Trophoblast cell (in vitro differentiated cells and primary cell): Measurements from ENCODE around the gene GARS1.
A peak's percentile ranks its signal among the peaks of the same experiment; 100 is the strongest.
"Not testable (repeated sequence)": the region's sequence is repeated elsewhere in the genome, so short reads cannot be mapped to it uniquely, and the experiment has no call there.

Experiments used
- DNase-seq, 2 donors: peaks; one replicate each; pipeline ENCODE4 v3.0.0-alpha.2; 2016
- H2AFZ ChIP-seq: 2 replicates; pipeline ENCODE4 v1.6.1; 2013; ENCODE audit warnings: low read length, moderate library complexity, mild to moderate bottlenecking; ENCODE audit not compliant: insufficient read depth, poor library complexity
- H2AK5ac ChIP-seq: 2 replicates; pipeline ENCODE4 v1.6.1; 2013; ENCODE audit warnings: mild to moderate bottlenecking, low read length
- H2BK120ac ChIP-seq: 2 replicates; pipeline ENCODE4 v1.6.1; 2013; ENCODE audit warnings: low read length, mild to moderate bottlenecking, moderate library complexity; ENCODE audit not compliant: insufficient read depth, poor library complexity
- H2BK12ac ChIP-seq: 2 replicates; pipeline ENCODE4 v1.6.1; 2013; ENCODE audit warnings: mild to moderate bottlenecking, low read length, moderate library complexity
- H2BK5ac ChIP-seq: 2 replicates; pipeline ENCODE4 v1.6.1; 2013; ENCODE audit warnings: low read length, low read depth, moderate library complexity, mild to moderate bottlenecking; ENCODE audit not compliant: poor library complexity
- H3K14ac ChIP-seq: 2 replicates; pipeline ENCODE4 v1.6.1; 2013; ENCODE audit warnings: mild to moderate bottlenecking, low read length
- H3K18ac ChIP-seq: 2 replicates; pipeline ENCODE4 v1.6.1; 2013; ENCODE audit warnings: mild to moderate bottlenecking, low read length
- H3K23ac ChIP-seq: 2 replicates; pipeline ENCODE4 v1.6.1; 2013; ENCODE audit warnings: low read length
- H3K27ac ChIP-seq: 2 replicates; pipeline ENCODE4 v1.5.1; 2013; ENCODE audit warnings: low read depth, mild to moderate bottlenecking, inconsistent platforms, low read length, moderate library complexity
- H3K27me3 ChIP-seq: 2 replicates; pipeline ENCODE4 v1.6.1; 2013; ENCODE audit warnings: inconsistent platforms, mild to moderate bottlenecking, low read length, moderate library complexity; ENCODE audit not compliant: insufficient read depth
- H3K36me3 ChIP-seq, 2 experiments: 1 replicate in 1 of 2; 2 replicates in 1 of 2; pipeline ENCODE4 v1.6.1; 2013; ENCODE audit warnings: low read length in 2 of 2, mild to moderate bottlenecking in 2 of 2, moderate library complexity in 1 of 2; ENCODE audit not compliant: insufficient read depth in 2 of 2, control insufficient read depth in 1 of 2
- H3K4ac ChIP-seq: 2 replicates; pipeline ENCODE4 v1.6.1; 2013; ENCODE audit warnings: low read depth, mild to moderate bottlenecking, low read length, moderate library complexity
- H3K4me1 ChIP-seq, 2 experiments: 1 replicate in 1 of 2; 2 replicates in 1 of 2; pipeline ENCODE4 v1.6.1; 2013; ENCODE audit warnings: low read length in 2 of 2, mild to moderate bottlenecking in 2 of 2, moderate library complexity in 1 of 2; ENCODE audit not compliant: insufficient read depth in 2 of 2, control insufficient read depth in 1 of 2
- H3K4me2 ChIP-seq: 2 replicates; pipeline ENCODE4 v1.6.1; 2013; ENCODE audit warnings: inconsistent platforms, mild to moderate bottlenecking, low read length, moderate library complexity
- H3K4me3 ChIP-seq: 2 replicates; pipeline ENCODE4 v1.5.1; 2013; ENCODE audit warnings: mild to moderate bottlenecking, low read depth, low read length, inconsistent platforms
- H3K79me1 ChIP-seq: one replicate; pipeline ENCODE4 v1.6.1; 2013; ENCODE audit warnings: low read length
- H3K79me2 ChIP-seq: 2 replicates; pipeline ENCODE4 v1.6.1; 2013; ENCODE audit warnings: low read length, mild to moderate bottlenecking; ENCODE audit not compliant: control insufficient read depth, insufficient read depth, poor library complexity
- H3K9ac ChIP-seq: 2 replicates; pipeline ENCODE4 v1.6.1; 2013; ENCODE audit warnings: mild to moderate bottlenecking, low read length
- H3K9me3 ChIP-seq: 2 replicates; pipeline ENCODE4 v1.6.1; 2013; ENCODE audit warnings: low read depth, mild to moderate bottlenecking, control low read depth, inconsistent platforms, low read length; ENCODE audit not compliant: insufficient read depth
- H4K12ac ChIP-seq: 2 replicates; pipeline ENCODE4 v1.6.1; 2013; ENCODE audit warnings: low read depth, mild to moderate bottlenecking, low read length, moderate library complexity
- H4K8ac ChIP-seq: 2 replicates; pipeline ENCODE4 v1.6.1; 2013; ENCODE audit warnings: low read depth, mild to moderate bottlenecking, low read length, moderate library complexity
- H4K91ac ChIP-seq: one replicate; pipeline ENCODE4 v1.6.1; 2013; ENCODE audit warnings: low read depth, mild to moderate bottlenecking, low read length, moderate library complexity
- WGBS: extraction: QIAGEN DNeasy Blood & Tissue Kit; methylation state at CpG from one replicate; pipeline ENCODE4 v1.1.7; 2013; ENCODE audit warnings: missing lambda C conversion rate; ENCODE audit not compliant: insufficient read length, insufficient coverage; ENCODE audit errors: extremely low coverage; 5-methylcytosine and 5-hydroxymethylcytosine counted together

GARS1 gene

DNA sequence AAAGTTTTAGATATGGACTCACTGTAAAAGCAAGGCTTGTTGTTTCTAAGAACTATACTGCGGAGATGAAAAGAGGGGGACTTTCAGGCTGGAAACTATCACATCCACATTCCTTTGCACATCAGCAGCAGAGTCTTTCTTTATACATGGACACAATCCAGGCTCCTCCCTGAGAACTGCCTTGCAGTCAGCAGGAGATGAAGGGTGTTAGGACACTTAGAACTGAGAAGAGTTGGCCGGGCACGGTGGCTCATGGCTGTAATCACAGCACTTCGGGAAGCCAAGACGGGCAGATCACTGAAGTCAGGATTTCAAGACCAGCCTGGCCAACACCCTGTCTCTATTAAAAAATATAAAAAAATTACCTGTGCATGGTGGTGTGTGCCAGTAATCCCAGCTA is 9.7 kb upstream of the GARS1 start:
- Histone ChIP-seq H2BK12ac (no peak overlapping the region), H2BK120ac (no peak overlapping the region), H3K4ac (no peak overlapping the region), H2AFZ (no peak overlapping the region), H3K18ac (no peak overlapping the region), H3K4me3 (no peak overlapping the region), H2AK5ac (no peak overlapping the region), H3K14ac (no peak overlapping the region), H3K9me3 (peaks cover 3% of the 10 kb centered on the region), H3K4me2 (no peak overlapping the region), H3K79me2 (no peaks in the 10 kb centered on the region), H2BK5ac (no peak overlapping the region), H3K9ac (no peak overlapping the region), H4K8ac (no peak overlapping the region), H4K12ac (no peak overlapping the region), H3K27ac (no peak overlapping the region), H3K79me1 (no peaks in the 10 kb centered on the region), H3K27me3 (no peaks in the 10 kb centered on the region), H4K91ac (peak overlapping the region; percentile 14), H3K23ac (no peak overlapping the region), H3K36me3 (peaks cover 2 to 6% of the 10 kb centered on the region in 2 experiments), H3K4me1 (peaks cover 4% of the 10 kb centered on the region in 2 experiments)
- DNase-seq, result no peak
- WGBS, result no CpG with 5 or more reads among the region's 5 CpGs

DNA sequence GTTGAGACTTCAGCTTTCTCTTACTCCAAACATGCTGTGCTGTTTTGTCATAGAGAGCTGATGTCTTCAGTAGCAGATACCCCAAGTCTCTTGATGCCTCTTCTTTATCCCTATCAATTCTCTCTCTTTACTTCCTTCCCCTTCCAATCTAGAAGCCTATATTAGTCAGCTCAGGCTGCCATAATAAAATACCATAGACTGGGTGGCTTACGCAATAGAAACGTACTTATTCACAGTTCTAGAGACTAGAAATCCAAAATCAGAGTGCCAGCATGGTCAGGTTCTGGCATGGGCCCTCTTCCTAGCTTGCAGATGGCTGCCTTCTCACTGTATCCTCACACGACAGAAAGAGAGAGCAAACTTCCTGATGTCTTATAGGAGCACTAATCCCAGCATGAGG is 9.0 kb upstream of the GARS1 start:
- Histone ChIP-seq H3K79me2 (no peaks in the 10 kb centered on the region), H3K14ac (no peak overlapping the region), H2BK12ac (no peak overlapping the region), H3K23ac (no peak overlapping the region), H2AK5ac (no peak overlapping the region), H4K91ac (no peak overlapping the region), H2AFZ (no peak overlapping the region), H2BK120ac (no peak overlapping the region), H3K9me3 (peaks cover under 1% of the 10 kb centered on the region), H3K79me1 (no peaks in the 10 kb centered on the region), H4K12ac (no peak overlapping the region), H3K9ac (no peak overlapping the region), H3K18ac (no peak overlapping the region), H3K4me2 (no peak overlapping the region), H3K27me3 (no peaks in the 10 kb centered on the region), H3K27ac (no peak overlapping the region), H3K4me3 (no peak overlapping the region), H3K4ac (no peak overlapping the region), H4K8ac (no peak overlapping the region), H2BK5ac (no peak overlapping the region), H3K4me1 (peaks cover 4% of the 10 kb centered on the region in 2 experiments), H3K36me3 (peaks cover 1 to 5% of the 10 kb centered on the region in 2 experiments)
- WGBS, result no CpG with 5 or more reads among the region's 3 CpGs
- DNase-seq, result no peak

DNA sequence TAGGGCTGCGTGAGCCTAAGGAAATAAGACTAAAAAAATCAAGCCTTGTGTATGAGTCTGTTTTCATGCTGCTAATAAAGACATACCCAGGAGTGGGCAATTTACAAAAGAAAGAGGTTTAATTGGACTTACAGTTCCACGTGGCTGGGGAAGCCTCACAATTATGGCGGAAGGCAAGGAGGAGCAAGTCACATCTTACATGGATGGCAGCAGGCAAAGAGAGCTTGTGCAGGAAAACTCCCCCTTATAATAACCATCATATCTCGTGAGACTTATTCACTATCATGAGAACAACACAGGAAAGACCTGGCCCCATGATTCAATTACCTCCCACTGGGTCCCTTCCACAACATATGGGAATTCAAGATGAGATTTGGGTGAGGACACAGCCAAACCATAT is 7.1 kb upstream of the GARS1 start:
- not testable (repeated sequence) for H3K79me2 ChIP-seq, H3K4me3 ChIP-seq, H3K14ac ChIP-seq, H3K79me1 ChIP-seq, H3K4ac ChIP-seq, H3K23ac ChIP-seq, H2BK12ac ChIP-seq, H4K12ac ChIP-seq, DNase-seq, H3K18ac ChIP-seq, H2AFZ ChIP-seq, H3K4me1 ChIP-seq, H3K9me3 ChIP-seq, H2BK5ac ChIP-seq, H4K91ac ChIP-seq, H2AK5ac ChIP-seq, H3K4me2 ChIP-seq, H3K36me3 ChIP-seq, H2BK120ac ChIP-seq, H3K27ac ChIP-seq, H4K8ac ChIP-seq, H3K9ac ChIP-seq, H3K27me3 ChIP-seq
- no CpG with 5 or more reads among the region's 4 CpGs for WGBS

GRCh38 chr7:30589111-30589510 is 5.6 kb upstream of the GARS1 start:
- Histone ChIP-seq H3K9me3 (no peaks in the 10 kb centered on the region), H2BK120ac (no peak overlapping the region), H3K14ac (no peak overlapping the region), H4K12ac (no peak overlapping the region), H3K18ac (no peak overlapping the region), H3K9ac (no peak overlapping the region), H3K27me3 (no peaks in the 10 kb centered on the region), H2BK5ac (no peak overlapping the region), H4K8ac (no peak overlapping the region), H3K4me3 (no peak overlapping the region), H3K27ac (no peak overlapping the region), H3K79me1 (peaks cover 3% of the 10 kb centered on the region), H3K4me2 (no peak overlapping the region), H3K79me2 (peaks cover 3% of the 10 kb centered on the region), H2BK12ac (no peak overlapping the region), H3K36me3 (peaks cover 0 to 2% of the 10 kb centered on the region in 2 experiments), H3K4me1 (peaks cover 8 to 10% of the 10 kb centered on the region in 2 experiments), H4K91ac (no peak overlapping the region), H2AK5ac (no peak overlapping the region), H2AFZ (no peak overlapping the region), H3K4ac (no peak overlapping the region), H3K23ac (no peak overlapping the region)
- DNase-seq, result no peak
- no CpG with 5 or more reads among the region's 3 CpGs for WGBS
